GM12891 (cell line): ENCODE results near the gene CARNS1.

ENCODE experiments used
- DNase-seq: peaks from one replicate; pipeline ENCODE4 v3.0.0; 2011; ENCODE audit warnings: low spot score; ENCODE audit not compliant: insufficient read length
- FAIRE-seq: peaks from 2 replicates; lab custom pipeline; 2011; peaks lifted over from hg19 to GRCh38; lab: Jason Lieb, UNC
- PAX5 ChIP-seq: IDR thresholded peaks from 2 replicates; pipeline ENCODE4 v1.6.1; 2011; ENCODE audit warnings: low read length, moderate library complexity, mild to moderate bottlenecking; ENCODE audit not compliant: insufficient read depth, severe bottlenecking
- POLR2A ChIP-seq: IDR thresholded peaks from 2 replicates; pipeline ENCODE4 v1.6.1; 2011; ENCODE audit warnings: low read depth, low read length, control low read depth
- POLR2AphosphoS5 ChIP-seq: IDR thresholded peaks from 2 replicates; pipeline ENCODE4 v1.6.1; 2011; ENCODE audit warnings: low read depth, low read length, control low read depth
- POU2F2 ChIP-seq: IDR thresholded peaks from 2 replicates; pipeline ENCODE4 v1.6.1; 2011; ENCODE audit warnings: low read depth, mild to moderate bottlenecking, control low read depth, low read length, moderate library complexity
- SPI1 ChIP-seq: IDR thresholded peaks from 2 replicates; pipeline ENCODE4 v1.6.1; 2011; ENCODE audit warnings: low read depth, low read length, control low read depth
- TAF1 ChIP-seq: IDR thresholded peaks from 2 replicates; pipeline ENCODE4 v1.6.1; 2011; ENCODE audit warnings: low read depth, low read length, control low read depth

Gene CARNS1

GRCh38 chr11:67371189-67371910 is 44.1 kb upstream of the CARNS1 start:
- TF ChIP-seq SPI1 (no peak), PAX5 (no peak), TAF1 (no peak), POLR2AphosphoS5 (no peak), POU2F2 (no peak), POLR2A (no peak)
- DNase-seq (no peak), FAIRE-seq (peak; percentile 89)

GRCh38 chr11:67371911-67372320 is 43.6 kb upstream of the CARNS1 start:
- TF ChIP-seq POU2F2: no peak
- TF ChIP-seq TAF1: no peak
- DNase-seq (no peak), FAIRE-seq (no peak)

GRCh38 chr11:67372321-67372992 is 43.0 kb upstream of the CARNS1 start:
- DNase-seq (no peak), FAIRE-seq (no peak)
- TF ChIP-seq SPI1: no peak
- no peak for TF ChIP-seq POLR2AphosphoS5
- TF ChIP-seq POU2F2: no peak
- no peak for TF ChIP-seq POLR2A
- TF ChIP-seq TAF1: no peak

- no peak for DNase-seq
- TF ChIP-seq SPI1: no peak
- no peak for TF ChIP-seq PAX5
- TF ChIP-seq POLR2A: no peak
- TF ChIP-seq POLR2AphosphoS5: no peak
- no peak for TF ChIP-seq POU2F2
- peak; percentile 28 for FAIRE-seq
Measured at GRCh38 chr11:67372993-67373647, 42.4 kb upstream of the CARNS1 start, which contains the start of gene CLCF1. TSS of gene CLCF1 (minus strand) at chr11:67373598. CDS start at chr11:67373539, 59 bp downstream.

GRCh38 chr11:67373648-67374570 is 41.6 kb upstream of the CARNS1 start:
- TF ChIP-seq SPI1: no peak
- no peak for TF ChIP-seq POLR2A
- no peak for TF ChIP-seq POU2F2
- TF ChIP-seq TAF1: no peak
- TF ChIP-seq PAX5: no peak
- TF ChIP-seq POLR2AphosphoS5: no peak
- FAIRE-seq (peak; percentile 66), DNase-seq (no peak)

- FAIRE-seq (no peak), DNase-seq (no peak)
- TF ChIP-seq SPI1 (no peak), POLR2AphosphoS5 (no peak), TAF1 (no peak), POLR2A (no peak), PAX5 (no peak)
Measured at GRCh38 chr11:67374571-67375281, 40.8 kb upstream of the CARNS1 start.

- FAIRE-seq (no peak), DNase-seq (no peak)
- TF ChIP-seq POLR2A (no peak), POU2F2 (no peak), SPI1 (no peak), PAX5 (no peak), TAF1 (no peak), POLR2AphosphoS5 (no peak)
Measured at GRCh38 chr11:67375320-67376055, 40.0 kb upstream of the CARNS1 start.

GRCh38 chr11:67376063-67376820 is 39.2 kb upstream of the CARNS1 start:
- DNase-seq: no peak
- TF ChIP-seq POLR2AphosphoS5 (no peak), POU2F2 (no peak), SPI1 (no peak), PAX5 (no peak), POLR2A (no peak), TAF1 (no peak)
- no peak for FAIRE-seq
